GM18526 (cell line): ENCODE data around the gene C2CD2.

Source experiments
- POLR2A ChIP-seq: IDR thresholded peaks from 3 replicates; pipeline ENCODE4 v1.6.1; 2011; ENCODE audit not compliant: insufficient read length; ENCODE audit errors: extremely low read depth

C2CD2 gene

GRCh38 chr21:41850085-41850484 is 103.7 kb downstream of the C2CD2 start:
- no peak for TF ChIP-seq POLR2A

- TF ChIP-seq POLR2A = no peak
Measured at GRCh38 chr21:41848958-41849580, 104.7 kb downstream of the C2CD2 start.

GRCh38 chr21:41848533-41848932 is 105.3 kb downstream of the C2CD2 start:
- no peak for TF ChIP-seq POLR2A

- no peak for TF ChIP-seq POLR2A
Measured at GRCh38 chr21:41847066-41847804, 106.6 kb downstream of the C2CD2 start.

GRCh38 chr21:41846536-41846935 is 107.3 kb downstream of the C2CD2 start:
- TF ChIP-seq POLR2A = no peak

GRCh38 chr21:41846033-41846317 is 107.8 kb downstream of the C2CD2 start:
- no peak for TF ChIP-seq POLR2A

- TF ChIP-seq POLR2A = no peak
Measured at GRCh38 chr21:41845310-41846032, 108.3 kb downstream of the C2CD2 start.

GRCh38 chr21:41843584-41843983 is 110.2 kb downstream of the C2CD2 start:
- no peak for TF ChIP-seq POLR2A

- TF ChIP-seq POLR2A = no peak
Measured at GRCh38 chr21:41840880-41841279, 112.9 kb downstream of the C2CD2 start.

GRCh38 chr21:41839387-41840000 is 114.3 kb downstream of the C2CD2 start:
- no peak for TF ChIP-seq POLR2A

- TF ChIP-seq POLR2A = no peak
Measured at GRCh38 chr21:41837756-41838297, 116.0 kb downstream of the C2CD2 start.

GRCh38 chr21:41836166-41837015 is 117.4 kb downstream of the C2CD2 start:
- no peak for TF ChIP-seq POLR2A

- TF ChIP-seq POLR2A = no peak
Measured at GRCh38 chr21:41835711-41836154, 118.1 kb downstream of the C2CD2 start.
